MM.1S (cell line): Measurements from ENCODE around the gene GMEB1.

ENCODE experiments used
- CTCF ChIP-seq: fragments of 300-600 bp; sonication (generic); IDR thresholded peaks from 2 replicates; pipeline ENCODE4 v1.5.1; 2016; ENCODE audit warnings: antibody characterized with exemption, low read length, mixed read lengths
- EZH2 ChIP-seq: fragments of 300-600 bp; sonication (generic); optimal IDR thresholded peaks from 2 replicates; pipeline ENCODE3; 2017; ENCODE audit warnings: low read depth, mild to moderate bottlenecking, antibody characterized with exemption, low read length, mixed read lengths
- EZH2phosphoT487 ChIP-seq: fragments of 300-600 bp; sonication (generic); IDR thresholded peaks from 2 replicates; pipeline ENCODE4 v1.6.1; 2018; ENCODE audit warnings: antibody characterized with exemption, low read length

- TF ChIP-seq EZH2 (no peak), CTCF (no peak), EZH2phosphoT487 (no peak)
These were observed 49.6 kb downstream of the GMEB1 start for GRCh38 chr1:28718166-28718565.
